NCI-H128 (cell line): ENCODE data around the gene AMDHD2.

Experiments
- DNase-seq: peaks from one replicate; lab custom pipeline; 2025; ENCODE audit not compliant: unreplicated experiment; lab: John Stamatoyannopoulos, UW

AMDHD2 gene

DNA sequence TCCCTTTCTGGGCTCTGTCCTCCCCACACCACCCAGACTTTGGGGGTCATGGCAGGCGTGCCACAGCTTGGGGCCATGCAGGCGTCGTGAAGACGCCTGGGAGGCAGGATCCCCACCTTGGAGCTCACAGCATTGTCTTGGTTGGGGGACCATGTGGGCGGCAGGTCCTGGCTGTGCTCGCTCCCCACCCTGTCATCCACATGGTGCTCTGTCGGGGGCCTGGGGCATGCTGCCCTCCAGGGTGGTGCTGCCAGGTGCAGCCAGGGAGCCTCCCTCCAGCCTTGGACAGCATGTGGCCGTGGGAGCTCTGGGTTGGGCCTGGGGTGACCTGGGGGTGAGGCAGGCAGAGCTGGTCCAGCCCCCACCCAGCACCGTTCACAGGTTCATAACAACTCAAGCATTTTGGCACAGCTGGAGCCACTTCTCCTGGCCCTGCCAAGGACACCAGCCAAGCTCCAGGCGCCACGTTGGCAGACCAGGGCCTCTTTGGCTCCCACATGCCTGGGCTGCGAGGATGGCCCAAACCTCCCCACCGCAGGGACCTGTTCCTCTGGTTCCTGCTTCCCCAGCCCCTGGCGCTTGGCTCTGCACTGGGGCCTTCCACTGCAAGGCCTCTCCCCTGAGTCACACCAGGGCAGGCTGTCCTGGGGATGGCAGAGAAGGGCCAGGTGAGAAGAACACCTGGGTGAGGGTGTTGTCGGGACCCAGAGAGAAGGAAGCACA is 21.5 kb upstream of the AMDHD2 start:
- DNase-seq = no peak

DNA sequence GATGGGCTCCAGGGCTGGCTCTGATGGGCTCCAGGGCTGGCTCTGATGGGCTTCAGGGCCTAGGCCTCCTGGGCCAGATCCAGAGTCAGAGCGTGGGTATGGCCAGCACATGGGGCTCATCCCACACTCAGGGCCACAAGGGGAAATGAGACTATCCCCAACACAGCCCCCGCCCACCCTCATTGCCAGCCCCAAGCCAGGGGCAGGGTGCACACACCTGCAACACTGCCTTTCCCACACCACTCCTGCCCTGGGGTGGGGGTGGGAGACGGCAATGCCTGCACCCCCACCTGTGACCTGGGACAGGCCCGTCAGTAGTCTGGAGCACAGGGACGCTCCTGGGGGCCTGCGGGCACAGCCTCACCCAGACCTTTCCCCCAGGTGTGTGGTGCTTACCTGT is 20.7 kb upstream of the AMDHD2 start:
- DNase-seq = no peak

DNA sequence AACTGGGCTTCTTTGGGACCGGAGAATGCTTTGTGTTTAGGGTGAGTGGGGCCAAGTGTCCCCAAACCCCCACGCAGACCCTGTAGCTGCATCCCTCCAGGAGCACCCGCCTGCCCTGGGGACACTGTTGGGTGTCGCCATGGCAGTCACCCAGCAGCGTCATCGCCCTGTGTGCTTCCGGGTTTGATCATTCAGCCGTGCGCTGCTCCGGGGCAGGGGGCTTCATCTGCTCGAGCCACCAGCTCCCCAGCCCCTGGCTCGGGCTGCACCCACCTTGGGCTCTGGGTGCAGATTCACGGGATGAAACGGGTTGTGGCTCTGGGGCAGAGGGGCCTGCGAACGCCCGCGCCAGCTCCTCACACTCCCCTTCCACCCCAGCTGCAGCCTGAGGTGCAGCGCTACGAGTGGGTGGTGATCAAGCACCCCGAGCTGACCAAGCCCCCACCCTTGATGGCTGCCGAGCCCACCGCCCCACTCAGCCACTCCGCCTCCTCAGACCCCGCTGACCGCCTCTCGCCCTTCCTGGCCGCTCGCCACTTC is 20.2 kb upstream of the AMDHD2 start:
- DNase-seq = no peak

DNA sequence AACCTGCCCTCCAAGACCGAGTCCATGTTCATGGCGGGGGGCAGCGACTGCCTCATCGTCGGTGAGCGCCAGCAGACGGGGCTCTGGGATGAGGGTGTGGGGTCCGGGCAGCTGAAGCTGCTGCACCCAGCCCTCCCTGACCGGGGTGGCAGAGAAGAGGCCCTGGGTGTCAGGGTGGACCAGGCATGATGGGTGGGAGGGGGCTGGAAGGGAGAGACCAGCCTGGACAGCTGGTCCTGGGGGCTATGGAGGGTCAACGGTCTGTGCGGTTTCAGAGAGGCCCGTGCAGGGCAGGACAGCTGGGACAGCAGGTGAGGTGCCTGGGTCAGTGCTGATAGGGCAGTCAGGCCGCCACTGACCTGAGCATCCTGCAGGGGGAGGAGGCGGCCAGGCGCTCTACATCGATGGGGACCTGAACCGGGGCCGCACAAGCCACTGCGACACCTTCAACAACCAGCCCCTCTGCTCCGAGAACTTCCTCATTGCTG is 19.7 kb upstream of the AMDHD2 start:
- no peak for DNase-seq

DNA sequence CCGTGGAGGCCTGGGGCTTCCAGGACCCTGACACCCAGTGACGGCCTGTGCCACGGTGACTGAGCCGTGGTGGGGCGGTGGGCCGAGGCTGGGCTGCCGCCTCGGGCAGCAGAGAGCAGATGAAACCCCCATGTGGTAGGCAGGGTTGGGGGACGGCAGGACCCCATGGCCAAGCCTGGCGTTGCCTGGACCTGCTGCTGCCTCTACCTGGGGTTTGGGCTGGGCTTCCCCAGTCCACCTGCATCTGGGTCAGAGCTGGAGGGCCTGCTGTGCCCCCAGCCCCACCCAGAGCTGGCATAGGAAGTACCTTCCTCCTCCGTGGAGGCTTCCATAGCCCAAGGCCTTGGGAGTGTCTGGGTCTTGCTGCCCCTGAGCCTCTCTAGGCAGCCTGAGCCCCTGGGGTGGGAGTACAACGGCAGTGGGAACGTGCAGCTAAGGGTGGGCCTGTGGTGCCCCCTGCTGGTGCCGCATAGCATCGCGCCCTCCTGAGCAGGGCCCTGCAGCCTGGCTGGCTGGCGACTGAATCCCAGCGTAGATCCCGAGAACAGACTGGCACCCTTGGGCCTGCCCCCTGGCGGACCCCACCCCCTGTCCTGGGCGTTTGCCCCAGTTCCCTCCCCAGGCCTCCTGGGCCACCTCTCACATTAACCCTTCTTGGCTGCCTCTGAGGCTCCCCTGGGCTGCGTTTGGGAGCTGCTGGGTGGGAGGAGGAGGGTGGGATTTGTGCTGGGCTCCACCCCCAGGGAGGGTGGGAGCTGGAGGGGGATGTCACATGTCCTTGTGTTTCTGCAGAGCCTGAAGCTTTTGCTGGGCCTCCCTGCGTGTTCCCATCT is 19.0 kb upstream of the AMDHD2 start:
- DNase-seq = peak; percentile 74

DNA sequence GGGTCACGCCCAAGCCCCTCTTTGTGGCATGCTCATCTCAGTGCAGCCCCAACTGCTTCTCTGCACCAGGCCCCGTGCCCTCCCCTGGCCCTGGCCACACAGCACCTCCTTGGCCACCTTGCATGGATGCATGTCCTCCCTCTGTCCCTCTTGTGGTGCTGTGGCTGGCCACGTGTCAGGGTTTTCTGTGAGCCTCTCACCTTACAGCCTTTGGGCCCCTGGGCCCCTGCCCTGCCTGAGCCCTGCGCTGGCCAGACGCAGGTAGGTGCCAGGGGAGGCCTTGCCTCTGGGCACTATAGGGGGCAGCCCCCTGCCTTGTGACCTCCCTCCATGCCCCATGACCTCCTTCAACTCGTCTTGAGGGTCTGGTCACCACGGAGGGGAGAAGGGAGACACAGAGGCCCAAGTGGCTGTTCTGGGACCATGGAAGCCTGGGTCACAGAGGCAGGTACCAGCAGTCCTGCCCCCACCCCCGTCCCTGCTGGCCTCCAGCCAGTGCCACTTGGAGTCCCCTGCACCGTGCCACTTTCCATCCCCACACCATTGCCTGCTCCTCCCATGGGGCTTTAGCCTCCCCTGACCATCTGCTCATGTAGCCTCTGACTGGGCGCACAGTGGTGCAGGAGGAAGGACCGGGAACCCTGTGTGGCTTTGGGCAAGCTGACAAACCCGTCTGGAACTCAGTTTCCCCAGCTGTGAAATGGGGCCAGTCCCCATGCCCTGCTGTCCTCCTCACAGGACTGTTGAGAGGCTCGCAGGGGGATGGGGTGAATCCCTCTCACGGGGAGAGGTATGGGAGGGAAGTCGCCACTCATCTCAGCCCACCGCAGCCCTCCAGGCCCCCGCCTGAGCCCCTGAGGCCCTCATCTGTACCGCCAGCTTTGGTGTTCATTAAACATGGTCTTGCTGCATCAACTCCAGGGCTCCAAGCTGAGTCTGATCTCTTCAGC is 17.9 kb upstream of the AMDHD2 start:
- DNase-seq = no peak

DNA sequence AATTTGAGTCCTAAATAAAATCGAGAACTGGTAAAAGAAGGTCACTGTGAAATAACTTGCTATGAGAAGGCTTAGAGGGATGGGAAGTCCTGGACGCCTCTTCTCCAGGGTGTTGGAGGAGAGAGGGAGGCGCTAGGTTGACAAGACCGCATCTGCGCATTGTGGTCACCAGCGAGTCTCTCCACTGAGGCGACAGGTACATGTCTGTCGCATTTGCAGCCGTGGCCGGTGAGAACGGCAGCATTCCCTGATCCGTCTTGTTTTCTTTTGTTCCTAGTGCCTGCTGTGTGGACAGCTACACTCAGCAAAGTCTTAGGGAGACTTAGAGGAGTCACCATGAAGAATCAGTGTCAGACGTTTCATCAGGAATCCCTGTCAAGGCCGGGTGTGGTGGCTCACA is 14.5 kb upstream of the AMDHD2 start:
- no peak for DNase-seq

DNA sequence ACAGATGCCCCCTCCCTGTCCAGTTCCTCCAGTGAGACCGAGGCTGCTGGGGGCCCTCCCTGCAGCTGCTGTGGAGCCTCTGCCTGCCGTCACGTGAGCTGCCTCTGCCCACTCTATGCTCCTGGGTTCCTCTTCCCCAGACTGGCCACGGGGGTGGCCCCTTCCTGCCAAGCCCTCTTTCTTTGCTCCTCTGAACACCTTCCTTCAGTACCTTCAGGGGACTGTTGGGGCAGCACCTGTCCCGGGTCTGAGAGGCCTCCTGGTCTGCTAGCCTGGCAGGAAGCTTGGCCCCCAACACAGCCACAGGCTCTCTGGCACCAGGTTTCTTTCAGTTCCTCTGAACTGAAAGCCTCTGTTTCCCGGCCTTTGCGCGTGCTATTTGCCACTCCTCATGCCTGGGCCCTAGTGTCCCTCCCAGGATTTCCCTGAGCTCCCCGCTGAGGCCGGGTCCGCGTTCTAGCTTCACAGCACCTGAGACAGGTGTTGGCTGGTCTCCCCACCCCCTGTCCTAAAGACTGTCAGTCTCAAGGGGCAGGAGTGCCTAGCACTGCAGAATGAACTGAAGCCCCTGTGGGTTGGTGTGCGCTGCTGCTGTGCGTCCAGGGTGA is 13.0 kb upstream of the AMDHD2 start:
- no peak for DNase-seq

DNA sequence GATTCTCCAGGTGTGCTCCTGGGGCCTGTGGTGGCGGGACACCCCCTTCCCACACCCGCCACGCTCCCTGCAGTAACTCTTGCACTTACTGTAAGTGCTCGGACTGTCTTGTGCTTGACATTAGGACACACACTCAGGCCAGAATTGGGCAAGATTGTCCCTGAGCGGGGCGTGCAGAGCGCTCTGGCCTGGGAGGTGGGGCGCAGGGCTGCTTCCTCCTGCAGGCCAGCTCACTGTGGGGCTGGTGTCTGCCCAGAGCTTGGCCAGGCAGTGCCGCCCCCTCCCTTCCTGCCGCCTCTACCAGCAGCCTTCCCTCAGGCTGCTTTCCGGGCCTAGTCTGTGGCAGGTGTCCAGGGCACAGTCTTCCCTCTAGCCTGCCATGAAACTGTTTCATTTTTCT is 12.5 kb upstream of the AMDHD2 start:
- no peak for DNase-seq

DNA sequence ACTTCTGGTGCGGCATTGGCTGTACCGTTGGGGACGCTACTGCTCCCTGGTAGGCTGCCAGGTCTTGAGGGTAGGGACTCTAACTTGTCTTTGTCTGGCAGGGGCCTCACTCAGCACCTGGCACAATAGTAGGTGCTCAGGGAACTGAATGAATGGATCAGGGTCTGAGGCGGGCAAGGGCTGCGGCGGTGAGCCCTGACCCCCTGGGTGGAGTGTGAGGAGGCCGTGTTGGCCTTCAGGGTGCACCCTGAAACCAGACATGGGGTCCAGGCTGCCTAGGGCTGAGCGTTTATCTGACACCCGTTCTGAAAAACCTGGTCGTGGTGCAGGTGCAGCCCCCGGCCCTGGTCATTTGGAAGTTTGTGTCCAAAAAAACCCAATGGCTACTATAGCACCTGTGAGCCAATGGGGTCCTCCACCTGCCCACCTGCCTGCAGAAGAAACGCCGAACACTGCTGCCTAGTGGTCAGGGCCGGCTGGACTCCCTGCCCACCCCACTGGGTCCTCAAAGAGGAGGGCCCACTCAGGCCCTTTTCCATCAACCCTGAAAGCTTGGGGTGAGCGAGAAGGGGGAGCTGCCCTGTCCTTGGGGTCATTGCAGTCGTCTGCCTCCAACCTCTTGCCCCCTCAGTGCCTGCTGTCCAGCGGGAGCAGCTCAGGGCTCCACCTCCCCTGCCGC is 11.3 kb upstream of the AMDHD2 start:
- DNase-seq = no peak

DNA sequence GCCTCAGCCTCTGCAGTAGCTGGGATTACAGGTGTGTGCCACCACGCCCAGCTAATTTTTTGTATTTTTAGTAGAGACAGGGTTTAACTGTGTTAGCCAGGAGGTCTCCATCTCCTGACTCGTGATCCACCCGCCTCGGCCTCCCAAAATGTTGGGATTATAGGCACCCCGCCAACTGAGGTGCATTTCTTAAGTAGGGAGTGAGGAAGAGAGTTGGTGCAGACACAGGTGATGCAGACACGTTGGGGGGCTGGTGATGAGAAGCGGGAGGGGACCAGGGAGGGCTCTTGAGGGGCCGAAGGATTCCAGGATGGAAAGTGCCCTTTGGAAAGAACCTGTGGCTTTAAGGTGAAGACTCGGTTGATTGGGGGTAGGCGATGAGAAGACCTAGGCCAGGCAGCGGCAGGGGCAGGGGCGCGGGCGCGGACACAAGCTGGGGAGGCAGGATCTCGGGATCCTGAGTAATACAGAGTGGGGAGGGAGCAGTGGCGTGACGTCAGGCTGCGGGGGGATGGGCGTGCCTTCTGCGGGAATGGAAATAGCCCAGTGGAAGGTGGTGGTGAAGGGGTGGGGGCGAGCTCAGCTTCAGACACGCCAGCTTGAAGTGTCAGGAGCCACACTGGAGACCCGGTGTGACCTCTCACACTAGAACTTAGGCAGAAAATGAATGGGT is 8.9 kb upstream of the AMDHD2 start:
- DNase-seq = no peak

DNA sequence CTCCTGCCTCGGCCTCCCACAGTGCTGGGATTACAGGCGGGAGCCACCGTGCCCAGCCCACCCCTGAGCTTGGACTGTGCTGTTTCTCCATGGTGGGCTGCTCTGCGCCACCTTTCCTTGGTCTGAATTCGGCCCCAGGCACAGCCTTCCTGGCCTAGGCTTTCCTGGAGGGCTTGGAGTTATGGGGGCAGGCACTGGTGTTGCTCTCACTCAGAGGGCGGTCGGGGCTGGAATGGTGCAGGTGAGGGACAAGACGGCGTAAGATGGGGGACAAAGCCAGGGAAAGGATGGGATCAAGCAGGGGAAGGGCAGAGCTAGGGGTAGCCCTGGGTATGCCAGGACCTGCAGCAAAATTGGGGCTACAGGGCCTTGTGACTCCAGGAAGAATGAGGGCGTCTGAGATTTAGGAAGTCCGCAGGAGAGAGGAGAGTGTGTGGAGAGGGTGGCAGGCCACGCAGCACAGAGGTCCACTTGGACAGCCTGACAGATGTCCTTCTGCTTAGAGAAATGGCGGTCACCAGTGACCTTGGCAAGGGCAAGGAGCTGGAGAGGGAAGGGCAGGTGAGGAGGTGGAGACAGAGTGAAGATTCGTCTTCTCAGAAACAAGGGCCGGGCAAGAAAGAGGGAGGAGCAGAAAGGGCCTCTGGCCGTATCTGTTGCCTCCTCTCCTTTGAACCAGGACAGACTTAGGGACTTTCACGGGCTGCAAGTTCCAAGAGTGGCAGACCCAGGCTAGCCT is 8.0 kb upstream of the AMDHD2 start:
- DNase-seq = no peak

DNA sequence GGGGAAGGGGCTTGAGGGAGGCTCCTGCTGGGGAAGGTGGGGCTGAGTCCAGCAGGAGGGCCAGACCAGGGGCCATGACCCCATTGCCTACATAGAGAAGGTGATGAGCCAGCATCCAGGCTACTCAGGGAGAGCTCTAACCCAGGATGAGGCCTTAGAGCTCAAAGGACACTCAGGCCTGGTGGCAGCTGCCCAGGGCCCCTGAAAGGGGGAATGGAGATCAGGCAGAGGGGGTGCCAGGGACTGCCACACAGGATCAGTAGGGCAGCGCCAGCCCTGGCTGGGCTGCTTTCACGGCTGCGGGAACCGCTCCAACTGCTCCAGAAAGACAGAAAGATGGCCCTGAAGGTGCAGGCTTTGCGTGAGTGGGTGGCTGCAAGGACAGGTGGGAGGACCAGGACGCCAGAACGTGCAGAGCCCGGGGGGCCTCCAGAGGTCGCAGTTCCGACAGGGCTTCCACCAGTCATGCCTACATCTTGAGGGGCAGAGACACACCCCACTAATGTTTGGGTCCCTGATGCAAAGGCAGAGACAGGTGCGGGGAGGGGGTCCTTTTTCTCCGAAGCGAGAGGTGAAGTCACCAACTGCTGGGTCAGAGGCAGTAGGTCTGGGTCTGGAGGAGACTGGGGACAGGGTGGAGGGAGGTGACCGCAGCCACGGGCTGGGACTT is 7.3 kb upstream of the AMDHD2 start:
- DNase-seq = no peak

DNA sequence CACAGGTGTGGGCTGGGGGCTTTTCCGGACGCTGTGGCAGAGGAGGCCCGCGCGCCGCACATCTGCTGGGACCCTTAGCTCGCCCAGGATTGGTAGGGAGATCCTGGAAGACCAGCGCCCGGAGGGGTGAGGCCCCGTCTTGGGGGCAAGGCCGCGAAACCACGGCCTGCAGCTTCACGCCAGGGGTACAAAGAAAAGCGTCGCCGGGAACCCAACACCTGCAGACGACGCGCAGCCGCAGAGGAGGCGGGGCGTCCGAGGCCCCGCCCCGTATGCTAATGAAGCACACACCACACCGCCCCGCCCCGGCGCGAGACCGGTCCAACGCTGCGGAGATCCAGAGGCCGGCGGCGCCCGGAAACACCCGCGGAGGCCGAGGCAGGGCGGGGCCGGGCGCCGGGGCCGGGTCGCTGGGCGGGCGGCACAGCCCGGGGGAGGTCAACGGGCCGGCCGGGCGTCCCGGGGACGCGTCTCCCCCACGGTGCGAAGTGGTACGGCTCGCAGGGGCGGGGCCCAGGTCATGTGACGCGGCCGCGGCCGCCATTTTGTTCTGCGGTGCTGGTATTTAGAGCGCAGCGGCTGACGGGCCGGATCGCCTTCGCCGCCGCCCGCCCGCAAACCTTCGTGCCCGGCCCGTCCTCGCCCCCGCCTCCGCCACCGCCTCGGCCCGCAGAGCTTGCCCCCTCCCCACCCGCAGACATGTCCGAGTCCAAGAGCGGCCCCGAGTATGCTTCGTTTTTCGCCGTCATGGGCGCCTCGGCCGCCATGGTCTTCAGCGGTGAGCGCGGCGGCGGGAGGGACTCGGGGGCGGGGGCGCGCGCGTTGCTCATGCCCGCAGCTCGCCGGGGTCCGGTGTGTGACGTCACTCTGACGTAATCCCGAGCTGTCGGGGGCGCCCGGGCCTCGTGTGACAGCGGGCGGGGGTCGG is 6.5 kb upstream of the AMDHD2 start, which contains the start of gene ATP6V0C:
Gene ATP6V0C, plus strand, starts transcription at position 548 of the 928 bp plus-strand sequence. Its CDS starts 152 bp downstream, at position 700.
- peak; percentile 76 for DNase-seq

DNA sequence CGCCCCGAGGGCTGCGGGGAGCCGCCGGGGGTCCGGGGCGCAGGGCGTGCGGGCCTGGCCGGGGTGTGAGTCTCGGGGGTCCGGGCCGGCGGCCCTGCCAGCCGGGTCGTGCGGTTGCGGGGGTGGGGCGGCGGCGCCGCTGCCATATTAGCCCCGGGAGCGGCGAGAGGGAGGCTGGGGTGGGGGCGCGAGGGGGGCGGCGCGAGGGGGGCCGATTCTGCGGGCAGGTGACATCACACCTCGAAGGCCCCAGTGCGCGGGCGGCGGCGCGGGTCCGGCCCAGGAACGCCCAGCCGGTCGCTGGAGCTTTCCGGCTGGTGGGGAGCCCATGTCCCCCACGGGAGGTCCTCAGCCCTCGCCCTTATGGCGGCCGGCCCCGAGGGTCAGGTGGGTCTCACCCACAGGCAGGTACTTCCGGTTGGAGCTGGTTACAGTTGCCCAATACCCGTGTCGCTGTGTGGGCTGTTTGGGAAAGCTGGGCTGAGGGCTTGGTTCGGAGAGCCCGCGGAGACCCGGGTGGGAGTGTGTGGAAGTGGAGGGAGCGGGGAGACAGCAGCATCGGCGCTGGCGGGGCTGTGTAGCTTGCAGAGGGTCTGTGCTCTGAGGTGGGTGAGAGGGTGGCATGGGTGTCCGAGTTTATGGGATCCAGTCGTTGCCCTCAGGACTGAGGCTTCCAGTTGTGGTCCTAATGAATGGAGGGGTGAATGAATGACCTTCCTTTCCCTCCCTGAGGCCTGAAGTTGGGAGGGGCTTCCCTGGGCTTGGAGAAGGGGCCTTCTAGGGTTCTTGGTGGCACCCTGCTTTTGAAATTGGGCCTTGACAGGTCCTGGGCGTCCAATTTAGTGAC is 5.6 kb upstream of the AMDHD2 start:
- DNase-seq = no peak
